IMR-90 (cell line): ENCODE data around the gene RFX2. TPM values are rescaled to one million over a fixed set of nuclear protein-coding genes. Genes with fewer than 3 reads are reported as not detected.

ENCODE experiments used
- ATAC-seq: fragments of 200-7000 bp; cut with Tn5 transposase; 2 replicates; pipeline ENCODE4 v1.9.1; 2020; ENCODE audit warnings: low read depth, mild to moderate bottlenecking, moderate library complexity
- BruUV-seq: library from RNA; stranded (reverse); fragments of 400-500 nt; replicated peaks from 2 replicates; lab custom pipeline; 2021; lab: Mats Ljungman, UMichigan
- CTCF ChIA-PET: fragments of 300-600 bp; formaldehyde crosslinking; extraction: SDS; loops from one replicate; lab custom pipeline; 2021; ENCODE audit warnings: antibody characterized with exemption; lab: Yijun Ruan, JAX
- POLR2A ChIA-PET: fragments of 300-600 bp; sonication (Branson Sonifier 250); formaldehyde crosslinking; loops from one replicate; lab custom pipeline; 2022; ENCODE audit warnings: antibody characterized with exemption; ENCODE audit not compliant: unreplicated experiment; lab: Charles Lee
- DNase-seq: peaks from one replicate; pipeline ENCODE4 v3.0.0; 2013
- H2AFZ ChIP-seq: replicated peaks from 2 replicates; pipeline ENCODE3; 2013; ENCODE audit warnings: low read length, mild to moderate bottlenecking; ENCODE audit not compliant: poor library complexity
- H2AK5ac ChIP-seq: 2 replicates; pipeline ENCODE4 v1.6.1; 2013; ENCODE audit warnings: low read depth, low read length, inconsistent platforms
- H2AK9ac ChIP-seq: replicated peaks from 2 replicates; pipeline ENCODE3; 2013; ENCODE audit warnings: mild to moderate bottlenecking, low read depth, low read length, moderate library complexity; ENCODE audit not compliant: poor library complexity
- H2BK120ac ChIP-seq: 2 replicates; pipeline ENCODE4 v1.6.1; 2013; ENCODE audit warnings: low read depth, low read length, inconsistent platforms
- H2BK15ac ChIP-seq: 3 replicates; pipeline ENCODE4 v1.6.1; 2013; ENCODE audit warnings: low read depth, low read length, inconsistent platforms
- H2BK20ac ChIP-seq: 2 replicates; pipeline ENCODE4 v1.6.1; 2013; ENCODE audit warnings: low read depth, mild to moderate bottlenecking, inconsistent platforms, low read length, moderate library complexity
- H2BK5ac ChIP-seq: 2 replicates; pipeline ENCODE4 v1.6.1; 2013; ENCODE audit warnings: mild to moderate bottlenecking, low read depth, low read length, inconsistent platforms; ENCODE audit not compliant: poor library complexity, severe bottlenecking
- H3K14ac ChIP-seq: replicated peaks from 2 replicates; pipeline ENCODE4 v1.6.1; 2013; ENCODE audit warnings: low read depth, low read length, inconsistent platforms
- H3K18ac ChIP-seq: 2 replicates; pipeline ENCODE4 v1.6.1; 2013; ENCODE audit warnings: low read depth, low read length, control low read depth
- H3K23ac ChIP-seq: 2 replicates; pipeline ENCODE4 v1.6.1; 2013; ENCODE audit warnings: low read depth, low read length, inconsistent platforms
- H3K27ac ChIP-seq: 2 replicates; pipeline ENCODE4 v1.5.1; 2013; ENCODE audit warnings: mild to moderate bottlenecking, control low read depth, low read length; ENCODE audit not compliant: insufficient read depth
- H3K27me3 ChIP-seq: 2 replicates; pipeline ENCODE4 v1.6.1; 2013; ENCODE audit warnings: low read length; ENCODE audit not compliant: control insufficient read depth, insufficient read depth
- H3K36me3 ChIP-seq: 2 replicates; pipeline ENCODE4 v1.6.1; 2013; ENCODE audit warnings: low read length, mixed read lengths; ENCODE audit not compliant: control insufficient read depth, insufficient read depth
- H3K4ac ChIP-seq: 2 replicates; pipeline ENCODE4 v1.6.1; 2013; ENCODE audit warnings: low read depth, low read length, inconsistent platforms
- H3K4me1 ChIP-seq: 2 replicates; pipeline ENCODE4 v1.6.1; 2013; ENCODE audit warnings: low read length, mixed read lengths; ENCODE audit not compliant: control insufficient read depth, insufficient read depth
- H3K4me2 ChIP-seq: 2 replicates; pipeline ENCODE4 v1.6.1; 2013; ENCODE audit warnings: low read depth, mild to moderate bottlenecking, control low read depth, low read length, moderate library complexity
- H3K4me3 ChIP-seq: 2 replicates; pipeline ENCODE4 v1.5.1; 2013; ENCODE audit warnings: low read depth, mild to moderate bottlenecking, control low read depth, low read length, moderate library complexity; ENCODE audit not compliant: insufficient read depth
- H3K56ac ChIP-seq: 2 replicates; pipeline ENCODE4 v1.6.1; 2013; ENCODE audit warnings: low read length, inconsistent platforms; ENCODE audit not compliant: insufficient read depth; ENCODE audit errors: extremely low read depth
- H3K79me1 ChIP-seq, 2 experiments: 2 replicates each; pipeline ENCODE4 v1.6.1; 2013; ENCODE audit warnings: low read length in 2 of 2, inconsistent platforms in 1 of 2, low read depth in 1 of 2
- H3K9ac ChIP-seq: 2 replicates; pipeline ENCODE4 v1.6.1; 2013; ENCODE audit warnings: low read depth, low read length, control low read depth
- H3K9me1 ChIP-seq: 2 replicates; pipeline ENCODE4 v1.6.1; 2013; ENCODE audit warnings: low read length, inconsistent platforms; ENCODE audit not compliant: insufficient read depth
- H3K9me3 ChIP-seq: 2 replicates; pipeline ENCODE4 v1.6.1; 2013; ENCODE audit warnings: low read length; ENCODE audit not compliant: control insufficient read depth, insufficient read depth
- H4K20me1 ChIP-seq: 2 replicates; pipeline ENCODE4 v1.6.1; 2013; ENCODE audit warnings: low read length, inconsistent platforms; ENCODE audit not compliant: insufficient read depth
- H4K5ac ChIP-seq: 2 replicates; pipeline ENCODE4 v1.6.1; 2013; ENCODE audit warnings: mild to moderate bottlenecking, low read depth, low read length, control low read depth
- H4K8ac ChIP-seq, 2 experiments: 2 replicates each; pipeline ENCODE4 v1.6.1; 2013; ENCODE audit warnings: low read depth in 2 of 2, low read length in 2 of 2, control low read depth in 1 of 2, inconsistent platforms in 1 of 2
- H4K91ac ChIP-seq: 2 replicates; pipeline ENCODE4 v1.6.1; 2013; ENCODE audit warnings: low read depth, low read length, inconsistent platforms; ENCODE audit not compliant: insufficient read depth
- CEBPB ChIP-seq: IDR thresholded peaks from 2 replicates; pipeline ENCODE4 v1.6.1; 2012; ENCODE audit warnings: low read depth, low read length, improper control_type of control experiment
- FOS ChIP-seq: fragments of 150-350 bp; IDR thresholded peaks from 2 replicates; pipeline ENCODE4 v1.6.1; 2016; ENCODE audit warnings: low read depth, low read length
- MAFK ChIP-seq: IDR thresholded peaks from 2 replicates; pipeline ENCODE4 v1.6.1; 2012; ENCODE audit warnings: low read depth, low read length, improper control_type of control experiment
- NFE2L2 ChIP-seq: fragments of 150-350 bp; IDR thresholded peaks from 2 replicates; pipeline ENCODE4 v1.6.1; 2016; ENCODE audit warnings: low read depth, mild to moderate bottlenecking, low read length
- POLR2A ChIP-seq: IDR thresholded peaks from 2 replicates; pipeline ENCODE4 v1.6.1; 2012; ENCODE audit warnings: mild to moderate bottlenecking, low read depth, low read length
- RAD21 ChIP-seq: IDR thresholded peaks from 2 replicates; pipeline ENCODE4 v1.6.1; 2012; ENCODE audit warnings: low read length, improper control_type of control experiment
- SMC3 ChIP-seq: fragments of 150-350 bp; IDR thresholded peaks from 2 replicates; pipeline ENCODE4 v1.6.1; 2016; ENCODE audit warnings: low read depth, mild to moderate bottlenecking, antibody characterized with exemption, low read length, moderate library complexity
- WGBS, 2 experiments: methylation state at CpG; one replicate each; pipeline versions ENCODE4 v1.1.5 to v1.1.7; 2013; ENCODE audit warnings: missing lambda C conversion rate in 2 of 2; ENCODE audit not compliant: insufficient read length in 1 of 2; ENCODE audit errors: extremely low coverage in 2 of 2; 5-methylcytosine and 5-hydroxymethylcytosine counted together
- dilution Hi-C: fragments of 300-500 bp; cut with HindIII; formaldehyde crosslinking; loops from one replicate; pipeline ENCODE4 v1.14.3; 2018; ENCODE audit warnings: low sequenced_read_pairs; ENCODE audit not compliant: unreplicated experiment
- in situ Hi-C: fragments of 300-500 bp; cut with MboI; formaldehyde crosslinking; loops from 3 replicates; pipeline ENCODE4 v1.14.3; 2019; ENCODE audit warnings: low sequenced_read_pairs, inconsistent platforms, mixed read lengths
- intact Hi-C: fragments of 100-400 bp; cut with micrococcal nuclease; formaldehyde crosslinking; loops from 2 replicates; pipeline ENCODE4 v1.10.0; 2022
- polyA plus RNA-seq, 3 experiments: library from polyadenylated mRNA; depleted of rRNA; stranded (reverse); fragments of >200 nt; gene quantifications; 2 replicates each; pipeline ENCODE4 v1.2.3, GENCODE V29; 2012; ENCODE audit warnings: low replicate concordance in 1 of 3
- total RNA-seq: library from RNA; depleted of rRNA; stranded (reverse); fragments of >200 nt; gene quantifications from 2 replicates; pipeline ENCODE4 v1.2.3, GENCODE V29; 2012
- TF ChIP-seq, protein P1 (sequence below): conservative IDR thresholded peaks from 2 replicates; pipeline ENCODE4 v1.5.1; 2012; ENCODE audit warnings: mild to moderate bottlenecking, low read depth, low read length, improper control_type of control experiment

Gene RFX2
- total and polyA plus RNA-seq, 2 of the 4 experiments (the other 2 are of a cell fraction): 2.2 to 4.9 TPM

- 24% methylated on average over 3 of the region's 10 CpGs; no CpG with 5 or more reads in 1 of the 2 experiments for WGBS, 2 experiments
- Histone ChIP-seq H2AK9ac (peak overlapping the region; percentile 6), H3K14ac (peak overlapping the region; percentile 87), H4K20me1 (peaks cover 92% of the 10 kb centered on the region), H3K4me3 (no peak overlapping the region), H3K4ac (peak overlapping the region; percentile 82), H3K9ac (peak overlapping the region; percentile 84), H2BK15ac (peak overlapping the region; percentile 9; the same call in 1 of the 3 replicates), H4K8ac (peak overlapping the region in 1 of 2 experiments; percentile 81; a peak in 3 of 4 replicates), H2BK5ac (peak overlapping the region; percentile 73), H2AFZ (peak overlapping the region; percentile 39), H3K4me1 (peaks cover 41% of the 10 kb centered on the region), H3K36me3 (peaks cover 11% of the 10 kb centered on the region; the same call in 1 of the 2 replicates), H3K9me1 (peaks cover 55% of the 10 kb centered on the region), H2BK20ac (peak overlapping the region; percentile 81), H2BK120ac (peak overlapping the region; percentile 75), H4K91ac (peak overlapping the region; percentile 86; the same call in 1 of the 2 replicates), H3K9me3 (no peaks in the 10 kb centered on the region), H3K79me1 (peaks cover 18 to 93% of the 10 kb centered on the region in 2 experiments), H3K4me2 (no peak overlapping the region; the same call in 1 of the 2 replicates), H2AK5ac (peak overlapping the region; percentile 84), H3K23ac (peak overlapping the region; percentile 36; the same call in 1 of the 2 replicates), H3K56ac (0 out of 2 replicates have a peak overlapping the region, but pooled peaks have one; percentile 53), H3K27ac (peak overlapping the region; percentile 99), H3K18ac (peak overlapping the region; percentile 88; the same call in 1 of the 2 replicates), H3K27me3 (no peaks in the 10 kb centered on the region), H4K5ac (peak overlapping the region; percentile 83; the same call in 1 of the 2 replicates)
- in situ Hi-C loops: no loop called here
- peak; percentile 70 for ATAC-seq
- TF ChIP-seq NFE2L2 (no peak), POLR2A (no peak), MAFK (peak; percentile 88), SMC3 (peak; percentile 50), RAD21 (peak; percentile 65), FOS (no peak), CEBPB (peak; percentile 37; the same call in 1 of the 2 replicates)
- TF ChIP-seq, protein P1, sequence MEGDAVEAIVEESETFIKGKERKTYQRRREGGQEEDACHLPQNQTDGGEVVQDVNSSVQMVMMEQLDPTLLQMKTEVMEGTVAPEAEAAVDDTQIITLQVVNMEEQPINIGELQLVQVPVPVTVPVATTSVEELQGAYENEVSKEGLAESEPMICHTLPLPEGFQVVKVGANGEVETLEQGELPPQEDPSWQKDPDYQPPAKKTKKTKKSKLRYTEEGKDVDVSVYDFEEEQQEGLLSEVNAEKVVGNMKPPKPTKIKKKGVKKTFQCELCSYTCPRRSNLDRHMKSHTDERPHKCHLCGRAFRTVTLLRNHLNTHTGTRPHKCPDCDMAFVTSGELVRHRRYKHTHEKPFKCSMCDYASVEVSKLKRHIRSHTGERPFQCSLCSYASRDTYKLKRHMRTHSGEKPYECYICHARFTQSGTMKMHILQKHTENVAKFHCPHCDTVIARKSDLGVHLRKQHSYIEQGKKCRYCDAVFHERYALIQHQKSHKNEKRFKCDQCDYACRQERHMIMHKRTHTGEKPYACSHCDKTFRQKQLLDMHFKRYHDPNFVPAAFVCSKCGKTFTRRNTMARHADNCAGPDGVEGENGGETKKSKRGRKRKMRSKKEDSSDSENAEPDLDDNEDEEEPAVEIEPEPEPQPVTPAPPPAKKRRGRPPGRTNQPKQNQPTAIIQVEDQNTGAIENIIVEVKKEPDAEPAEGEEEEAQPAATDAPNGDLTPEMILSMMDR: peak; percentile 78
- dilution Hi-C loops: no loop called here
- intact Hi-C loops: loop anchor here (10.0 kb wide), 1 partner anchor 163 kb away; the partner anchor contains the start of gene NRTN
- CTCF ChIA-PET: interaction anchor here (0.5 to 1.4 kb wide), 12 partner anchors 9 to 209 kb away, joined by 3 to 11 read pairs (median 4); no protein-coding TSS in a partner anchor
- peak; percentile 88 for DNase-seq
- POLR2A ChIA-PET: interaction anchor here (0.6 kb wide), 1 partner anchor 332 kb away, joined by 3 read pairs; no protein-coding TSS in a partner anchor
- BruUV-seq: no TSS peak
These were observed 142.3 kb downstream of the RFX2 start for GRCh38 chr19:5967994-5968430.
